ENCODE results near the gene PPM1F. TPM values are rescaled to one million over a fixed set of nuclear protein-coding genes. Genes with fewer than 3 reads are reported as not detected.
"Not testable (repeated sequence)": the region's sequence is repeated elsewhere in the genome, so short reads cannot be mapped to it uniquely, and the experiment has no call there.

The PPM1F gene
- total RNA-seq, 5 donors from 2014 or later (not counting 1 experiment from before 2014, with no cell fraction given) = 18.7 to 29.9 (median 24.4) TPM

DNA sequence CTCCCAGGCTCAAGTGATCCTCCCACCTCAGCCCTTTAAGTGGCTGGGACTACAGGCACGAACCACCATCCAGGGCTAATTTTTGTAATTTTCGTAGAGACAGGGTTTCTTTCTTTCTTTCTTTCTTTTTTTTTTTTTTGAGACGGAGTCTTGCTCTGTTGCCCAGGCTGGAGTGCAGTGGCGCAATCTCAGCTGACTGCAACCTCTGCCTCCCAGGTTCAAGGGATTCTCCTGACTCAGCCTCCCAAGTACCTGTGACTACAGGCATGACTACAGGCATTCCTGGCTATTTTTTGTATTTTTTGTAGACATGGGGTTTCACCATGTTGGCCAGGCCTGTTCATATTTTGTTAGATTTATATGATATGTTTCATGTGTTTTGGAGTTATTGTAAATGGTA, 56.4 kb downstream of the PPM1F start:
- ATAC-seq (replicated peaks in 1 of 4); H3K27me3 Mint-ChIP-seq; H3K4me3 ChIP-seq (ENCODE audit: control insufficient read depth in 1 of 2, extremely low read depth in 1 of 2, low read length in 1 of 2); H3K4me1 Mint-ChIP-seq; H3K4me3 Mint-ChIP-seq; H3K4me1 ChIP-seq (ENCODE audit: control insufficient read depth in 1 of 2, extremely low read depth in 1 of 2, insufficient read depth in 2 of 2, low read length in 2 of 2); H3K9me3 Mint-ChIP-seq; H3K27ac ChIP-seq (ENCODE audit: low read length); H3K27me3 ChIP-seq (replicated peaks in 1 of 2; ENCODE audit: control insufficient read depth in 2 of 2, extremely low read depth in 1 of 2, insufficient read depth in 2 of 2, low read length in 1 of 2); POLR2A ChIA-PET; CTCF ChIA-PET; H3K9me3 ChIP-seq; H3K36me3 ChIP-seq (ENCODE audit: control insufficient read depth in 2 of 2, extremely low read depth in 1 of 2, insufficient read depth in 1 of 2, low read length in 1 of 2); H3K36me3 Mint-ChIP-seq; DNase-seq; H3K27ac Mint-ChIP-seq: not testable (repeated sequence)
- 76% methylated on average over 2 of the region's 4 CpGs for WGBS (ENCODE audit: insufficient coverage)

DNA sequence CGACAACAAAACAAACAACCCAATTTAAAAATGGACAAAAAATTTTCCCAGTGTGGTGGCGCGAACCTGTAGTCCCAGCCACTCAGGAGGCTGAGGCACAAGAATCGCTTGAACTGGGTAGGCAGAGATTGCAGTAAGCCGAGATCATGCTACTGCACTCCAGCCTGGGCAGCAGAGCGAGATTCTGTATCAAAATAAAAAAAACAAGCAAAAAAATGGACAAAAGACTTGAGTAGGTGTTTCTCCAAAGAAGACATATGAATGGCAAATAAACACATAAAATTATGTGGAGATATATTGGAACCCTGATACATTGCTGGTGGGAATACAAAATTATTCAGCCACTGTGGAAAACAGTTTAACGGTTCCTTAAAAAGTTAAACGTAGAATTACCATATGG, 57.8 kb downstream of the PPM1F start:
- ATAC-seq (replicated peaks in 1 of 4) = no peak

DNA sequence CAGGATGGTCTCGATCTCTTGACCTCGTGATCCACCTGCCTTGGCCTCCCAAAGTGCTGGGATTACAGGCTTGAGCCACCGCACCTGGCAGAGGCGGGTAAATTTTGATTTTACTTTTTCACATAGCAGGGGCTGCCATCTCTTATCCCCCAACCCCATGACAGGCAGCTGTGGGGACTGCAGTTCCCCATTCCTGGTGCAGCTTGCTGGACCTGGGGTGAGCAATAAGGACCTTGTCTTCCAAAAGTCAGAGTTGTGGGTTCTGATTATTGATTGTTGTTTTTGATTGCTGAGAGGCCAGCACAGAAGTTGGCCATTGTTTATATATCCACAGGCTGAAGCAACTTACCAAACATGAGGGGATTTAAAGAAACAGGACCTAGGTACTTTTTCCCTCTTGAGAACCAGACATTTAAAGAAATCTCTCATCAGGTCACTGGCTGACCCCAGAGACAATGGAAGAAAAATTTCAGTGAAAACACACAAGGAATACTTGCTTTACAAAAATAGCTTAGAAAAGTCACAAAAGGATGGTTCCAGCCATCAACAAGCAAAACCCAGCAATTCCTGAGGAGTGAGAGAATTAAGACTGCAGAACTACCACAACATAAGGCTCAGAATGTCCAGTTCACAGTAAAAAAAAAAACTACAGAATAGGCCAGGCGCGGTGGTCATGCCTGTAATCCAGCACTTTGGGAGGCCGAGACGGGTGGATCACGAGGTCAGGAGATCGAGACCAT, 63.2 kb downstream of the PPM1F start:
- Histone ChIP-seq H3K36me3 (ENCODE audit: control insufficient read depth in 2 of 2, extremely low read depth in 1 of 2, insufficient read depth in 1 of 2, low read length in 1 of 2) (no peaks in the 10 kb centered on the region), H3K4me1 (ENCODE audit: control insufficient read depth in 1 of 2, extremely low read depth in 1 of 2, insufficient read depth in 2 of 2, low read length in 2 of 2) (no peaks in the 10 kb centered on the region), H3K4me3 (ENCODE audit: control insufficient read depth in 1 of 2, extremely low read depth in 1 of 2, low read length in 1 of 2) (no peak overlapping the region), H3K9me3 (no peaks in the 10 kb centered on the region), H3K27ac (ENCODE audit: low read length) (no peak overlapping the region), H3K27me3 (replicated peaks in 1 of 2; ENCODE audit: control insufficient read depth in 2 of 2, extremely low read depth in 1 of 2, insufficient read depth in 2 of 2, low read length in 1 of 2) (no peaks in the 10 kb centered on the region)
- ATAC-seq (replicated peaks in 1 of 4) (no peak), DNase-seq (no peak)
- no peak overlapping the region for H3K4me3 Mint-ChIP-seq
- H3K36me3 Mint-ChIP-seq = no peaks in the 10 kb centered on the region
- ChIA-PET CTCF (no interaction called here), POLR2A (no interaction called here)
- no peaks in the 10 kb centered on the region for H3K27me3 Mint-ChIP-seq
- H3K4me1 Mint-ChIP-seq = no peaks in the 10 kb centered on the region
- WGBS (ENCODE audit: insufficient coverage) = 96% methylated on average over 4 of the region's 10 CpGs
- no peak overlapping the region for H3K27ac Mint-ChIP-seq
- H3K9me3 Mint-ChIP-seq = no peaks in the 10 kb centered on the region

More for the DNA sequence above, 57.8 kb downstream of the PPM1F start:
- Histone ChIP-seq H3K9me3 (no peaks in the 10 kb centered on the region), H3K4me1 (ENCODE audit: control insufficient read depth in 1 of 2, extremely low read depth in 1 of 2, insufficient read depth in 2 of 2, low read length in 2 of 2) (no peaks in the 10 kb centered on the region), H3K27me3 (replicated peaks in 1 of 2; ENCODE audit: control insufficient read depth in 2 of 2, extremely low read depth in 1 of 2, insufficient read depth in 2 of 2, low read length in 1 of 2) (no peaks in the 10 kb centered on the region), H3K4me3 (ENCODE audit: control insufficient read depth in 1 of 2, extremely low read depth in 1 of 2, low read length in 1 of 2) (no peak overlapping the region), H3K27ac (ENCODE audit: low read length) (no peak overlapping the region), H3K36me3 (ENCODE audit: control insufficient read depth in 2 of 2, extremely low read depth in 1 of 2, insufficient read depth in 1 of 2, low read length in 1 of 2) (no peaks in the 10 kb centered on the region)
- CTCF ChIA-PET = no interaction called here
- Mint-ChIP-seq H3K4me1 (no peaks in the 10 kb centered on the region), H3K36me3 (no peaks in the 10 kb centered on the region), H3K27ac (no peak overlapping the region), H3K4me3 (no peak overlapping the region), H3K27me3 (no peaks in the 10 kb centered on the region), H3K9me3 (no peaks in the 10 kb centered on the region)
- DNase-seq = no peak
- 91% methylated on average over 4 of the region's 8 CpGs for WGBS (ENCODE audit: insufficient coverage)
- POLR2A ChIA-PET = no interaction called here

DNA sequence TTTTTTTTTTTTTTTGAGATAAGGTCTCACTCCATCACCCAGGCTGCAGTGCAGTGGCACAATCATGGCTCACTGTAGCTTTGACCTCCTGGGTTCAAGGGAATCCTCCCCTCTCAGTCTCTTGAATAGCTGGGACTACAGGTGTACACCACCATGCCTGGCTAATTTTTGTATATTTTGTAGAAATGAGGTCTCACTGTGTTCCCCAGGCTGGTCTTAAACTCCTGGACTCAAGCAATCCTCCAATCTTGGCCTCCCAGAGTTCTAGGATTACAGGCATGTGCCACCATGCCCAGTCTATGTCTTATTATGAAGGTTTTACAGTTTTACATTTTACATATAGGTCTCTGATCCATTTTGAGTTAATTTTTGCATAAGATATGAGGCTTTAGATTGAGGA, 64.8 kb downstream of the PPM1F start:
- Mint-ChIP-seq H3K36me3 (no peaks in the 10 kb centered on the region), H3K9me3 (no peaks in the 10 kb centered on the region), H3K4me1 (no peaks in the 10 kb centered on the region), H3K4me3 (no peak overlapping the region), H3K27ac (no peak overlapping the region), H3K27me3 (no peaks in the 10 kb centered on the region)
- Histone ChIP-seq H3K27ac (ENCODE audit: low read length) (no peak overlapping the region), H3K36me3 (ENCODE audit: control insufficient read depth in 2 of 2, extremely low read depth in 1 of 2, insufficient read depth in 1 of 2, low read length in 1 of 2) (no peaks in the 10 kb centered on the region), H3K27me3 (replicated peaks in 1 of 2; ENCODE audit: control insufficient read depth in 2 of 2, extremely low read depth in 1 of 2, insufficient read depth in 2 of 2, low read length in 1 of 2) (no peaks in the 10 kb centered on the region), H3K4me3 (ENCODE audit: control insufficient read depth in 1 of 2, extremely low read depth in 1 of 2, low read length in 1 of 2) (no peak overlapping the region), H3K4me1 (ENCODE audit: control insufficient read depth in 1 of 2, extremely low read depth in 1 of 2, insufficient read depth in 2 of 2, low read length in 2 of 2) (no peaks in the 10 kb centered on the region), H3K9me3 (no peaks in the 10 kb centered on the region)
- no peak for DNase-seq
- CTCF ChIA-PET = no interaction called here
- no peak for ATAC-seq (replicated peaks in 1 of 4)
- POLR2A ChIA-PET = no interaction called here

DNA sequence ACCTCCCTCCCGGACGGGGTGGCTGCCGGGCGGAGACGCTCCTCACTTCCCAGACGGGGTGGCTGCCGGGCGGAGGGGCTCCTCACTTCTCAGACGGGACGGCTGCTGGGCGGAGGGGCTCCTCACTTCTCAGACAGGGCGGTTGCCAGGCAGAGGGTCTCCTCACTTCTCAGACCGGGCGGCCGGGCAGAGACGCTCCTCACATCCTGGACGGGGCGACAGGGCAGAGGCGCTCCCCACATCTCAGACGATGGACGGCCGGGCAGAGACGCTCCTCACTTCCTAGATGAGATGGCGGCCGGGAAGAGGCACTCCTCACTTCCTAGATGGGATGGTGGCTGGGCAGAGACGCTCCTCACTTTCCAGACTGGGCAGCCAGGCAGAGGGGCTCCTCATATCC, 68.7 kb downstream of the PPM1F start:
- ATAC-seq (replicated peaks in 1 of 4); H3K27ac ChIP-seq (ENCODE audit: low read length); DNase-seq: not testable (repeated sequence)

DNA sequence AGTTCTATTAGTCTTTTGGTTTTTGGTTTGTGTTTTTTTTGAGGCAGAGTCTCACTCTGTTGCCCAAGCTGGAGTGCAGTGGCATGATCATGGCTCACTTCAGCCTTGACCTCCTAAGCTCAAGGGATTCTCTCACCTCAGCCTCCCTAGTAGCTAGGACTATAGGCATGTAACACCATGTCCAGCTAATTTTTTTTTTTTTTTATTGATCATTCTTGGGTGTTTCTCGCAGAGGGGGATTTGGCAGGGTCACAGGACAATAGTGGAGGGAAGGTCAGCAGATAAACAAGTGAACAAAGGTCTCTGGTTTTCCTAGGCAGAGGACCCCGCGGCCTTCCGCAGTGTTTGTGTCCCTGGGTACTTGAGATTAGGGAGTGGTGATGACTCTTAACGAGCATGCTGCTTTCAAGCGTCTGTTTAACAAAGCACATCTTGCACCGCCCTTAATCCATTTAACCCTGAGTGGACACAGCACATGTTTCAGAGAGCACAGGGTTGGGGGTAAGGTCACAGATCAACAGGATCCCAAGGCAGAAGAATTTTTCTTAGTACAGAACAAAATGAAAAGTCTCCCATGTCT, 69.8 kb downstream of the PPM1F start:
- H3K36me3 ChIP-seq (ENCODE audit: control insufficient read depth in 2 of 2, extremely low read depth in 1 of 2, insufficient read depth in 1 of 2, low read length in 1 of 2); ATAC-seq (replicated peaks in 1 of 4); H3K4me3 Mint-ChIP-seq; H3K4me1 Mint-ChIP-seq; POLR2A ChIA-PET; H3K4me3 ChIP-seq (ENCODE audit: control insufficient read depth in 1 of 2, extremely low read depth in 1 of 2, low read length in 1 of 2); H3K27me3 ChIP-seq (replicated peaks in 1 of 2; ENCODE audit: control insufficient read depth in 2 of 2, extremely low read depth in 1 of 2, insufficient read depth in 2 of 2, low read length in 1 of 2); H3K36me3 Mint-ChIP-seq; DNase-seq; H3K27ac Mint-ChIP-seq; H3K27me3 Mint-ChIP-seq; H3K27ac ChIP-seq (ENCODE audit: low read length); H3K9me3 Mint-ChIP-seq; H3K9me3 ChIP-seq; H3K4me1 ChIP-seq (ENCODE audit: control insufficient read depth in 1 of 2, extremely low read depth in 1 of 2, insufficient read depth in 2 of 2, low read length in 2 of 2); CTCF ChIA-PET: not testable (repeated sequence)
- WGBS (ENCODE audit: insufficient coverage) = no CpG with 5 or more reads among the region's 7 CpGs

More for the DNA sequence above, 68.7 kb downstream of the PPM1F start:
- H3K27me3 ChIP-seq (replicated peaks in 1 of 2; ENCODE audit: control insufficient read depth in 2 of 2, extremely low read depth in 1 of 2, insufficient read depth in 2 of 2, low read length in 1 of 2); H3K36me3 Mint-ChIP-seq; H3K4me3 Mint-ChIP-seq; H3K36me3 ChIP-seq (ENCODE audit: control insufficient read depth in 2 of 2, extremely low read depth in 1 of 2, insufficient read depth in 1 of 2, low read length in 1 of 2); H3K4me3 ChIP-seq (ENCODE audit: control insufficient read depth in 1 of 2, extremely low read depth in 1 of 2, low read length in 1 of 2); H3K9me3 ChIP-seq; POLR2A ChIA-PET; H3K27me3 Mint-ChIP-seq; H3K4me1 Mint-ChIP-seq; H3K4me1 ChIP-seq (ENCODE audit: control insufficient read depth in 1 of 2, extremely low read depth in 1 of 2, insufficient read depth in 2 of 2, low read length in 2 of 2); CTCF ChIA-PET; H3K9me3 Mint-ChIP-seq; H3K27ac Mint-ChIP-seq: not testable (repeated sequence)
- 100% methylated on average over 6 of the region's 26 CpGs for WGBS (ENCODE audit: insufficient coverage)

Measured in T-cell (primary cell).